Adrenal gland (tissue), 5 donors: ENCODE measurements around the gene CIZ1.

Source experiments
- POLR2A ChIP-seq, 2 donors: fragments of 450-650 bp; IDR thresholded peaks; one replicate each; pipeline ENCODE4 v1.6.1; 2017; ENCODE audit warnings: antibody characterized with exemption in 2 of 2, mild to moderate bottlenecking in 2 of 2, moderate library complexity in 1 of 2
- TF ChIP-seq, protein P1 (sequence below), 6 experiments: fragments of 450-650 bp in 4 of 6; fragments of 200-600 bp in 2 of 6; sonication (generic) in 1 of 6; IDR thresholded peaks; 1 replicate in 5 of 6; 2 replicates in 1 of 6; pipeline versions ENCODE4 v1.5.1 to v1.8.0; 2016 to 2021; ENCODE audit warnings: antibody characterized with exemption in 6 of 6, mild to moderate bottlenecking in 2 of 6, moderate library complexity in 1 of 6
- donor health status: DM: no; HTN: no; CAD: no.

DNA sequence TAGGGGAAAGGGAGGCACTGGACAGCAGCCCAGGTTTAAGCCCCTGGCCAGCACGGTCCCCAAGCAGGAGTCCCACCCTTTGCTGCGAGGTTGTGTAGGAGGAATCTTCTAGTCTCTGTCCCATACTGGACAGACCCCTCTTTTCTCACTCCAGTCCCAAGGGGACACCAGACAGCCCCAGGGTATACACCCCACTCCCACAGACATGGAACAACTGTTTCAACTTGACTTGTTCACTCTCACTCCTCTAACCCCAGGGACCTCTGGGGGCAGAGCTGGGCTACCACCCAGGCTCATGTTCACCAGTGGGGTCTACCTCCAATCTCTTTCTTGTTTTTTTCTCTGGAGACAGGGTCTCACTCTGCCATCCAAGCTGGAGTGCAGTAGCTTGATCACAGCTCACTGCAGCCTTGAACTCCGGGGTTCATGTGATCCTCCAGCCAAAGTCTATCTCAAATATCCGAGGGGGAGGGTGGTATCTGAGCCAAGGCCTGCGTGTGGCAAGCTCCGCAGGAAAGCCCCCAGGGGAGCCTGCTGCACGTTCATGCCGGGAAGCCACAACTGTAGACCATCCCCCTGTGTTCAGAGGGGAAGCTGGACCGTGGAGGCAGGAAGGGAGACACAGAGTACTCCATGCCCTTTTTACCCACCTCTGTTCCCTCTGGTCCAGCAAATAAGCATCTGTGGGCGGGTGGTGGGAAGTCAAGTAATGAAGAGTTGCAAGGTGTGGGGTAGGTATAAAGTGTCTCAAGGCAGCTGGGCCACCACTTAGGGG is 65.6 kb downstream of the CIZ1 start:
- TF ChIP-seq, protein P1, sequence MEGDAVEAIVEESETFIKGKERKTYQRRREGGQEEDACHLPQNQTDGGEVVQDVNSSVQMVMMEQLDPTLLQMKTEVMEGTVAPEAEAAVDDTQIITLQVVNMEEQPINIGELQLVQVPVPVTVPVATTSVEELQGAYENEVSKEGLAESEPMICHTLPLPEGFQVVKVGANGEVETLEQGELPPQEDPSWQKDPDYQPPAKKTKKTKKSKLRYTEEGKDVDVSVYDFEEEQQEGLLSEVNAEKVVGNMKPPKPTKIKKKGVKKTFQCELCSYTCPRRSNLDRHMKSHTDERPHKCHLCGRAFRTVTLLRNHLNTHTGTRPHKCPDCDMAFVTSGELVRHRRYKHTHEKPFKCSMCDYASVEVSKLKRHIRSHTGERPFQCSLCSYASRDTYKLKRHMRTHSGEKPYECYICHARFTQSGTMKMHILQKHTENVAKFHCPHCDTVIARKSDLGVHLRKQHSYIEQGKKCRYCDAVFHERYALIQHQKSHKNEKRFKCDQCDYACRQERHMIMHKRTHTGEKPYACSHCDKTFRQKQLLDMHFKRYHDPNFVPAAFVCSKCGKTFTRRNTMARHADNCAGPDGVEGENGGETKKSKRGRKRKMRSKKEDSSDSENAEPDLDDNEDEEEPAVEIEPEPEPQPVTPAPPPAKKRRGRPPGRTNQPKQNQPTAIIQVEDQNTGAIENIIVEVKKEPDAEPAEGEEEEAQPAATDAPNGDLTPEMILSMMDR (IDR thresholded peaks at IDR 0.05) = no peak
- no peak for TF ChIP-seq POLR2A (IDR thresholded peaks at IDR 0.05)
